ENCODE results near the gene GYS1.

GRCh38 chr19:48968179-48968661 lies 24.9 kb downstream of the GYS1 start:
- TF ChIP-seq, protein P1, sequence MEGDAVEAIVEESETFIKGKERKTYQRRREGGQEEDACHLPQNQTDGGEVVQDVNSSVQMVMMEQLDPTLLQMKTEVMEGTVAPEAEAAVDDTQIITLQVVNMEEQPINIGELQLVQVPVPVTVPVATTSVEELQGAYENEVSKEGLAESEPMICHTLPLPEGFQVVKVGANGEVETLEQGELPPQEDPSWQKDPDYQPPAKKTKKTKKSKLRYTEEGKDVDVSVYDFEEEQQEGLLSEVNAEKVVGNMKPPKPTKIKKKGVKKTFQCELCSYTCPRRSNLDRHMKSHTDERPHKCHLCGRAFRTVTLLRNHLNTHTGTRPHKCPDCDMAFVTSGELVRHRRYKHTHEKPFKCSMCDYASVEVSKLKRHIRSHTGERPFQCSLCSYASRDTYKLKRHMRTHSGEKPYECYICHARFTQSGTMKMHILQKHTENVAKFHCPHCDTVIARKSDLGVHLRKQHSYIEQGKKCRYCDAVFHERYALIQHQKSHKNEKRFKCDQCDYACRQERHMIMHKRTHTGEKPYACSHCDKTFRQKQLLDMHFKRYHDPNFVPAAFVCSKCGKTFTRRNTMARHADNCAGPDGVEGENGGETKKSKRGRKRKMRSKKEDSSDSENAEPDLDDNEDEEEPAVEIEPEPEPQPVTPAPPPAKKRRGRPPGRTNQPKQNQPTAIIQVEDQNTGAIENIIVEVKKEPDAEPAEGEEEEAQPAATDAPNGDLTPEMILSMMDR (IDR thresholded peaks at IDR 0.05; ENCODE audit: insufficient read depth, low read length) = no peak
- TF ChIP-seq POLR2AphosphoS5 (IDR thresholded peaks at IDR 0.05; ENCODE audit: low read depth) (no peak), GABPA (IDR thresholded peaks at IDR 0.05; ENCODE audit: low read depth) (no peak), REST (IDR thresholded peaks at IDR 0.05; ENCODE audit: insufficient replicate concordance, low read depth) (no peak), SPI1 (IDR thresholded peaks at IDR 0.05; ENCODE audit: borderline replicate concordance, low read depth) (no peak)
